ENCODE data around the gene SORL1.

GRCh38 chr11:121552154-121552553, 100.0 kb downstream of the SORL1 start:
- TF ChIP-seq POLR2A (IDR thresholded peaks at IDR 0.05) = no peak
- TF ChIP-seq, protein P1, sequence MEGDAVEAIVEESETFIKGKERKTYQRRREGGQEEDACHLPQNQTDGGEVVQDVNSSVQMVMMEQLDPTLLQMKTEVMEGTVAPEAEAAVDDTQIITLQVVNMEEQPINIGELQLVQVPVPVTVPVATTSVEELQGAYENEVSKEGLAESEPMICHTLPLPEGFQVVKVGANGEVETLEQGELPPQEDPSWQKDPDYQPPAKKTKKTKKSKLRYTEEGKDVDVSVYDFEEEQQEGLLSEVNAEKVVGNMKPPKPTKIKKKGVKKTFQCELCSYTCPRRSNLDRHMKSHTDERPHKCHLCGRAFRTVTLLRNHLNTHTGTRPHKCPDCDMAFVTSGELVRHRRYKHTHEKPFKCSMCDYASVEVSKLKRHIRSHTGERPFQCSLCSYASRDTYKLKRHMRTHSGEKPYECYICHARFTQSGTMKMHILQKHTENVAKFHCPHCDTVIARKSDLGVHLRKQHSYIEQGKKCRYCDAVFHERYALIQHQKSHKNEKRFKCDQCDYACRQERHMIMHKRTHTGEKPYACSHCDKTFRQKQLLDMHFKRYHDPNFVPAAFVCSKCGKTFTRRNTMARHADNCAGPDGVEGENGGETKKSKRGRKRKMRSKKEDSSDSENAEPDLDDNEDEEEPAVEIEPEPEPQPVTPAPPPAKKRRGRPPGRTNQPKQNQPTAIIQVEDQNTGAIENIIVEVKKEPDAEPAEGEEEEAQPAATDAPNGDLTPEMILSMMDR (IDR thresholded peaks at IDR 0.05) = no peak

All from testis (tissue), 2 donors.